Activated CD4-positive, CD25-positive, alpha-beta regulatory T cell treated with anti-CD3 and anti-CD28 coated beads, Interleukin-2, amount 50 U/mL, for 72 hours (primary cell): ENCODE results near the gene ITPK1.

Experiments used
- DNase-seq: peaks from one replicate; pipeline ENCODE4 v3.0.0; 2021

ITPK1 gene

GRCh38 chr14:92962031-92962830 is 153.5 kb downstream of the ITPK1 start:
- no peak for DNase-seq

- DNase-seq = no peak
These were observed 154.2 kb downstream of the ITPK1 start for GRCh38 chr14:92961567-92961855.

GRCh38 chr14:92960706-92961566 is 154.8 kb downstream of the ITPK1 start:
- no peak for DNase-seq

- DNase-seq = no peak
These were observed 155.7 kb downstream of the ITPK1 start for GRCh38 chr14:92959761-92960680.

GRCh38 chr14:92959189-92959531 is 156.6 kb downstream of the ITPK1 start:
- no peak for DNase-seq

- no peak for DNase-seq
These were observed 157.1 kb downstream of the ITPK1 start for GRCh38 chr14:92958373-92959188.

GRCh38 chr14:92956961-92957360 is 158.8 kb downstream of the ITPK1 start:
- no peak for DNase-seq

GRCh38 chr14:92955381-92955780 is 160.3 kb downstream of the ITPK1 start:
- DNase-seq = no peak

- no peak for DNase-seq
These were observed 160.8 kb downstream of the ITPK1 start for GRCh38 chr14:92954933-92955332.

GRCh38 chr14:92953526-92953925 is 162.2 kb downstream of the ITPK1 start:
- no peak for DNase-seq

GRCh38 chr14:92952481-92953298 is 163.0 kb downstream of the ITPK1 start:
- no peak for DNase-seq

- peak; percentile 87 for DNase-seq
These were observed 163.7 kb downstream of the ITPK1 start for GRCh38 chr14:92951912-92952471.

GRCh38 chr14:92951261-92951660 is 164.5 kb downstream of the ITPK1 start:
- DNase-seq = no peak

GRCh38 chr14:92950773-92951172 is 165.0 kb downstream of the ITPK1 start:
- DNase-seq = no peak

- DNase-seq = no peak
These were observed 165.6 kb downstream of the ITPK1 start for GRCh38 chr14:92950193-92950540.

- DNase-seq = no peak
These were observed 166.1 kb downstream of the ITPK1 start for GRCh38 chr14:92949496-92950192.

- no peak for DNase-seq
These were observed 167.1 kb downstream of the ITPK1 start for GRCh38 chr14:92948647-92949046.

GRCh38 chr14:92946847-92947545 is 168.7 kb downstream of the ITPK1 start:
- no peak for DNase-seq

GRCh38 chr14:92945959-92946846 is 169.5 kb downstream of the ITPK1 start:
- DNase-seq = no peak
